ENCODE data around the gene FARS2.
A peak's percentile ranks its signal among the peaks of the same experiment; 100 is the strongest.

Gene FARS2

DNA sequence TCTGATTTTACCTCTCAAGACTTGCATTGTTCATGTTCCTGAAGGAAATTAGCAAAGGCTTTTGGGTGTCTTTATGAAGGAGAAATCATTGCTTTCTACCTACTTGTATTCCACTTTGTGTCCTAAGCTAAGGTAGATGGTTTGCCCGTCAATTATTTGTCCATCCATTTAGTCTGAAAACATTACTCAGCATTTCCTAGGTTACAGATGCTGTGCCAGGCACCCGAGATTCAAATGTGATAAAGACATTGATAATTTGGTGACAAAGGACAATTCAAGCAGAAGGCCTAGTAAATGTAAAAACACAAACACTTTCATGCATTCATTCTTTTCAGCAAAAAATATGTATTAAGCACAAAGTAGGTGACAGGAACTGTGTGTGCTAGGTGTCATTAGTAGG, 251.1 kb downstream of the FARS2 start:
- no peak for DNase-seq

DNA sequence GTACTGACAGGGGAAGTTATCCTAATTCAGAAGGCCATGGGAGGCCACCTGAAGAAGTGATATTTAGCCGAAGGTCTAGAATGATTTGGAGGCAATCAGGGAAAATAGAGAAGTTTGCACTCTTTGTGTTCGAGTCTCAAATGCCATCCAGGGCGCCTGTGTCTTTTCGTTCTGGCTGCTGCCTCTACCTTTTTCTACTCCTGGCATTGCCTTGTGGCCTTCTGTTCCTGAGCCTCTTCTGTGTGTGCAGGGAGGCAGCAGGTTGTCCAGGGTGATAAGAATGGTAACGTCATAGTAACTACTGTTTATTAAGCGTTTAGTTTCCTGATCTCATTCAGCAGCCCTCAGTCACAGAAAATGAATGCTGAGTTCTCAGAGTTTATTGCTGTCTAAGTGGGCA, 252.1 kb downstream of the FARS2 start:
- DNase-seq: peak; percentile 94

DNA sequence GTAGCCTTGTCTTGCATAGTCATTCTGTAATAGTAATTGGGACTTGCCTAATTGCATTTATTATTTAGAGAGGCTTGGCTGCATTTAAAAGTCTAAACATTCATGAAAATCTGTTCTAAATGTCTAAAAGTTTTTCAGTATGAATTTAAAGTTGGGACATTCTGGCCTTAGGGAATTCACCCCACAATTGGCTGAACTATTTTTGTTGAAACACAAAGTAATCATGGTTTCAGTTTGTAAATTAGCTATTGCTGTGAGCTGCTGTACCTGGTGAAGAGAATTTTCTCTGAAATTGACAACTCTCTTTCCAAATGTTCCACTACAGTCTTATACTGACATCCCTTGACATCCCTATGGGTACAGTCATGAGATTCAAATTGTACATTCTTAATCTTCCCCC, 253.0 kb downstream of the FARS2 start:
- DNase-seq: no peak

DNA sequence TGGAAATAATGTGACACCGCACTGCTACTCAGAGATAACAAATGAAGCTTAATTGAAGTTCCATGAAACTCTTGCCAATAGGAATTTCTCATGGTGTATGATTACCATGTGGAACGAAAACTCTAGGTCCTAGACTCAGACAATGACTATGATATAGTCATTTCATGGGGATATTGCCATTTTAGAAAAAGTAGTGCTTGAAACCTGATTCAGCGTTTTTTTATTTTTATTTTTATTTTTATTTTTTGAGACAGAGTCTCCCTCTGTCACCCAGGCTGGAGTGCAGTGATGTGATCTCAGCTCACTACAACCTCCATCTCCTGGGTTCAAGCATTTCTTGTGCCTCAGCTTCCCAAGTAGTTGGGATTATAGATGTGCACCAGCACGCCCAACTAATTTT, 253.9 kb downstream of the FARS2 start:
- DNase-seq: no peak

DNA sequence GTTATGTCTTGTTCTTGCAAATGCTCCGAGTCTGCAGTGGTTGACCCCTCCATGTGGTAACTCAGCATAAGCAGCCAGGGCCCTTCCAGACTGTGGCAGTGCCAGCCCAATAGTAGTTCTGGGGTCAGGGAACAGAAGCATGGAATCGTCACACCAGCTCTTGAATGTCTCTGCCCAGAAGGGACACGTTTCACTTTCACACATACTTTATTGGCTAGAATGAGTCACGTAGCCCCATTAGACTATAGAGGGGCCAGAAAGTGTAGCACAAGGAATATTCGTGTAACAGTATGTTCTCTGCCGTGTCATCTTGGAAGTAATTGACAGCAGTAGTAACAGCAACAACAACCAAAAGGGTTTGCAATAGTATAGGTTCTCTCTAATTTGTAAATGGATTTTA, 254.7 kb downstream of the FARS2 start:
- no peak for DNase-seq

DNA sequence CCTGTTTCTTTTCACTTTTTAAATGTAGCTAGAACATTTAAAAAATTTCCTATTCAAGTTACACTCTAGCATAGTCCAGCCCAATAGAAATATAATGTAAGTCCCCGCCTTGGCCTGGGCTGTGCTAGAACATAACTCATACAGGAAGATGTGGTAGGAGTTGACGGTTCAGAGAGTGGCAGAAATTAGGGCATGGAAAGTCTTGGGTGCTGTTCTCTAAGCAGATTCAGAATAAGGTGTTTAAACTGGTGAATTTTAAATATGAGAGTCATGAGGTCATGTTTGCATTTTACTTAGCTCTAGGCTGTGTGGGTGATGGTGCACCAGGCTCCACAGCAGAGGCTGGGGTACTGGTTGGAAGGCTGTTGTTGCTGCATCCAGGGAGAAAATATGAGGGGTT, 256.5 kb downstream of the FARS2 start:
- no peak for DNase-seq

DNA sequence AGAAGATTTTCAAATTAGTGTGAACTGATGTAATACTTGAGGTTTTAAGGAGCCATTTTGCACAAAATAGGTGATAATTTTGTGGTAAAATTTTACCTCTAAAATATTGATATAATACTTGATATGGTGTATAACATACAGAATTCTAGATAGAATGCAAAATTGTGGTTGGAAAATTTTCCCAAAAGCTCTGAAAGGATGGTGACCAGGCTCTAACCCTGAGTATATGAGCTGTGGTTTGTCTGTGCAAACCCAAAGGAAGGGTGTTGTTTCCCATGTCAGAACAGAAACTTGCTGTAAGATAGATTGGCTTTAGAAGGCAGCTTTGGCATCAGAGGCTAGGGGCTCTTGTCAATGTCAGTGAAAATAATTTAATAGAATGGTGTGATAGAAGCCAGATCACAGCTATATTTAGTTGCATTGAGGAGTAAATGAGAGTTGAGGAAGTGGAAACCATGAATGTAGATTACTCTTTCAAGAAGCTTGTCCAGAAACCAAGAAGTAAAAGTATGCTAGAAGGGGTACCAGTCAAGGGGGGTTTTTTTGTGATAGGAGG, 257.7 kb downstream of the FARS2 start:
- DNase-seq: no peak

DNA sequence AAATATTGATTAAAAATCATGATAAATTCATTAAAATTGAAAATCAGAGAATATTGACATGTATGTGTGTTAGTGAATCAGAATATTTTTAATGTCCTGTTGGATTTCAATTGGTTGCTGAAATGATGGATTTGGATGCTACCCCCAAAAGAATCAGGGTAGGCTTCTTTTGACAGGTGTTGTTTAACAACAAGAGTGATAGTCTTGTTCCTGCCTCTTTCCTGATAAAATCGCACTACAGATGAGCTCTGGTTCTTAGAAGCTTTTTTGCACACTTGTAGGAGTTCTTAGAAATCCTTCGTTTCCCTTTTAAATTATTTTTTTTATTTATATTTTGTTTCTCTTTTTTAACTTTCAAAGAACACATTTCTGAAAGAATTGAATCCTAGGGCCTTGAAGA, 259.5 kb downstream of the FARS2 start:
- no peak for DNase-seq

DNA sequence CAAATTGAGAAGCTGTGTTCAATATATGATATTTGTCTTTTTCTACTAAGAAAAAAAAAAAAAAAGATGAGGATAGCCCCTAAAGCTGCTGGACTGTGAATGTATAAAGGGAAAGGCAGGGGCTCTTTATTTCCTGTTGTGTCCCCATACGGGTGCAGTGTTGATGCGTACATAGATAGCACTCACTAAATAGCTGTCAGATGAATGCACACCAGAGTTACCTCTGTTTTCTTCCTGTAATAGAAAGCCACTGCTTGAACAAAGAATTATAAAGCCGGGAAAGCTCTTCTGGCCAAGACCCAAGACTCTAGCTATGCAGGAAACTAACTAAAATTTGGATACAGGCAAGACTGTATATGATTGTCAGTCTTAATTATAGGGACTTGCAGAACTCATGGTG, 260.0 kb downstream of the FARS2 start:
- peak; percentile 20 for DNase-seq

DNA sequence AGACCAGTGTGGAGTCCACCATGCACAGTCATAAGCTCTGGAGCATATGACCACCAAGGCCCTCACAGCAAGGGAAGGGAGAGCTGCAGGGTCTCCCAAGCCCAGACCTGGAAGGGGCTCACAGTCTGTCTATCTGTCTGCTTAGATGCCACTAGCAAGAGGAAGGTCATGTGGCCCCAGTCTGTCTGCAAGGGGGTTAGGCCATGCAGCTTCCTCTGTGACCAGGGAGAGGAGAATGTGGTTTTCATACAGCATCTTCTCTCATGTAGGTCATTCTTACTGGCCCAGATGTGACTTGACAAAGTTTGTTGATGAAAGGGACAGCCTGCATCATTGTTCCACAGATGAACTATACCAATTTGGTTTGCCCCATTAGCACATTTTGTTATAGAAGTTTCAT, 260.8 kb downstream of the FARS2 start:
- no peak for DNase-seq

DNA sequence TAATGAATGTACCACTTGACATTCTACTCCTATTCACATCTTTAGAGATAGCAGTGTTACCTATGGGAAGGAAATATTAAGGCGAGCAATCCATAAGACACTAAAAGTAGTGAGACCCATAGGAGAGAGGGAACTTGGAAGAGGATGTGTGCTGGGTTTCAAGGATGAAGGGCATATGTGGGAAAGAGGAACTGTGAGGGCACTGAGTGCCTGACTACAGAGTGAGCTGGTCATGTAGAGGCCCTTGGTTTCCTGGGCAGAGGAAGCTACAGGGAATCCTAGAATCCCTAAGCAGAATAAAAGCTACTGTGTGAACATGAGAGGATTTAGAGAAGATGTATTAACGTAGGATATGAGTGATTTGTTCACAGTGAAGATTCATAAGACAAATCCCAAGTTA, 262.8 kb downstream of the FARS2 start:
- DNase-seq: no peak

DNA sequence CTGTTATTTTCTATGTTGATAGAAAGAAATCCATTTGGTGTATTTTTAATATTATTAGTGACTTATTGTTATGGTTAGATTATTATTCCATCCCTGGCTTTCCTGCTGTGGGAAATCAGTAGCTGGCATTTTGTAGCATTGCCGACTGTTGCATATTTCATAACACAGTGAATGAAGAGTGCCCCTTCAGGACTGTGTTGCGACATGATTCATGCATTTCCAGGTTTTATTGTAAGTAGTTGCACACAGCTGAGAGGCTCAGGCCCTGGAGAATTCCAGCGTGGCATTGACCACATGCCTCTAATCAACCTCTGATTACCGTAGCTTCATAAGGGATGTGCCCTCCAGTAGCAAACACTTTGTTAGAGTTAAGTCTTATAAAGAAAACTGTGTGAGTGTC, 263.9 kb downstream of the FARS2 start:
- no peak for DNase-seq

DNA sequence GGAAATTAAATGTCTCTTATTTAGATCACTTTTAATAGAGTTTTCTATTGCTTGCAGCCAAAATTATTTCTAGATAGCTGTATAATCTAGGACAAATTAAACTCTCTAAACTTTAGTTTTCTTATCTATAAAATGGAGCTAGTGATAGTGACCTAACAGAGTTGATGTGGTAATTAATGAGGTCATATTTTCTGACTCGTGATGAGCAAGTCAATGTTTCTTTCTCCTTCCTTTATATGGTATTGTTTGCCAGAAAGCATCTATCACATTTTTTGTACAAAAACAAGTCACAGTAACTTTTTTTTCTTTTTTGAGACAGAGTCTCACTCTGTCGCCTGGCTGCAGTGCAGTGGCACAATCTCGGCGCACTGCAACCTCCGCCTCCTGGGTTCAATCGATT, 267.7 kb downstream of the FARS2 start:
- DNase-seq: no peak

DNA sequence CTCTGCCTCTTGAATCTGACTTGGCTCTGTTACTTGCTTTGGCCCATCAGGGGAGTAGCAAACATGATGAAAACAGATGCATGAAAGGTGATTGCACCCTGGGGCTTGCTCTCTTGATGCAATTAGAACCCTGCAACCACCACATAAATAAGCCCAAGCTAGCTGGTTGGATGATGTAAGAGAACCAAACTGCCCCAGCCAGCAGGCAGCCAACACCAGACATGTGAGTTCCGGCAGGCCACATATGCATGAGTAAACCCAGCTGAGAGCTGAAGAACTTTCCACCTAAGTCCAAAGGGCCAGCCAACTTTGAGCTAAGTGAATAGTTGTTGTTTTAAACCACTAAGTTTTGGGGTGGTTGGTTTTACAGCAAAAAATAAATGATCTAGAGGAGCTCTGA, 268.4 kb downstream of the FARS2 start:
- DNase-seq: no peak

DNA sequence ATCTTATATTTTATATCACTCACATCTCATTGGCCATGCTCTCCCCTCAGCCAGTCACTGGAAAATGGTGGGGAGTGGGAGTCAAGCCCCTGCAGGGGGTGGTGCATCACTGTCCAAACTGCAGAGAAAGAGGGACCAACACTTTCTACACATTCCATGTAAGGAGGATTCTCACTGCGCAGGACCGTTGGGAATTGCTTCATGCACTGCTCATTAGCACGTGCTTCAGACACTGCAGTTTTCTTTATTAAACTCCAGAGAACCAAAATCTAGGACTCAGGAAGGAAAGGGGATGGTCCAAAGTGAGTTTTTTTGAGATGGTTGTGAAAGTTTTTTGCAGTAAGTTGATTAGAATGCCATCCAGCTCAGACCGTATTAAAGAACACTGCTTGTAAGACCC, 269.8 kb downstream of the FARS2 start:
- DNase-seq: no peak

DNA sequence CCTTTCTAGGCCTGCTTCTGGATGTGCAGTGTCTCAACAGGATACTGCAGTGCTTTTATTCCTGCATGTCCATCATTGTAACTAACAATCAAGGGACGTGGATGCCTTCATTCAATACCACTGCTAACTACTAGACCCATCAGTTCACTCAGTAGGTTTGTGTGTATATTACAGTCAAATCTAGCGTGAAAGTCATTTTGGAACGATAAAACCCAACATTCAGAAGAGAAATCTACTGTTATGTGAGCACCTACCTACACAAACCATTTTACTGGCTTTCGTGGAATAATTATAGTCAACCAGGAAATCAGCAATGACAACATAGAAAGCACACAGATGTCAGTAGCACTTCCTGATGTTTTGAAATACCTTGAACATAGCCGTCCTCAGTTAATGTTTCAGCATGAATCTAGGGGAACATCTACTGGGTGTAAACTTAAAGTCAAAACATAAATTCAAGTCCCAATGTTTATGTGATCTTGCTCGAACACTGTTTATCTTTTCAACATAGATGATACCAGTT, 270.6 kb downstream of the FARS2 start:
- DNase-seq: no peak

DNA sequence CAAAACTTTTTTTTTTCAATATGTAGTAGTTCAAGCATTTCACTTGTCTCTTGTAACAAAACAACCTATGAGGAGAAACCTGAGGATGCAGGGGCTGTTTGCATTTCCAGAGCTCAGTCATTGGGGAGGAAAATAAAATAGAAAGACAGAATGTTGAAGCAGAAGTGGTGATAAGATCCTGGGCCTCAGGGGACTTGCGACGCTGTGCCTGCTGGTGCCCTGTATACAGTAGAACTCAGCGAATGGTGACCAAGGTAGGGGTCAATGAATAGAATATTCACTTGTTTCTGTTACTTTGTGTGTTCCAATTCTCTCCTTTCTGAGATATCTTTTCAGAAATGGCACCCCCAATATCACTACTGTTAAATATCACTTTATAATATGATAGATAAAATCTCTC, 271.6 kb downstream of the FARS2 start:
- DNase-seq: no peak

DNA sequence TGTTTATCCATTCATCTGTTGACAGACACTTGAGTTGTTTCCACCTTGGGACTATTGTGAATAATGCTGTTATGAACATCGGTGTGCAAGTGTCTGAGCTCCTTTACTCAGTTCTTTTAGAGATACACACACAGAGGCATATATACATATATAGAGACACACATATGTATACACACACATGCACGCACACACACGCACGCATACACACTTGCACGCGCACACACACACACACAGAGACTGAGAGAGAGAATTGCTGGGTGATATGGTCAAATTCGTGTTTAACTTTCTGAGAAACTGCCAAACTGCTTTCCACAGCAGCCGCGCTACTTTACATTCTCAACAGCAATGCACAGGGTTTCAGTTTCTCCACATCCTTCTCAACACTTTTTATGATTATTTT, 273.3 kb downstream of the FARS2 start:
- DNase-seq: no peak

DNA sequence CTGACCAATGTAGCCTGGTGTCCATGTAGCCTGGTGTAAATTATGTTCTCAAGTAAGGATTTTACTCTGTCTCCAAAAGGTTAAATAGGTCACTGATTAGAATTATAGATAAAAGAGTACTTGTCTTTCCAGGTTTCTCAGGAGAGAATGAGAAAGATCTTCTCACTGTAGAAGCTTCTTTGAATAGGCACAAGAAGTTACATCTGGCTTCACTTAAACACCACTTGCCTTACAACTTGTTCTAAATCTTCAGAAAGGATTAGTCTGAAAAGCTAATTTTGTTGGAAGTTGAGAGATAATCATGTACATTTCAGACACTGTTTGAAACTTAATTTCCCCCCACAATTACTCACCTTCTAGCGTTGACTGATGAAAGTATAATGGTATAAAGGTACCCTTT, 275.3 kb downstream of the FARS2 start:
- DNase-seq: no peak

DNA sequence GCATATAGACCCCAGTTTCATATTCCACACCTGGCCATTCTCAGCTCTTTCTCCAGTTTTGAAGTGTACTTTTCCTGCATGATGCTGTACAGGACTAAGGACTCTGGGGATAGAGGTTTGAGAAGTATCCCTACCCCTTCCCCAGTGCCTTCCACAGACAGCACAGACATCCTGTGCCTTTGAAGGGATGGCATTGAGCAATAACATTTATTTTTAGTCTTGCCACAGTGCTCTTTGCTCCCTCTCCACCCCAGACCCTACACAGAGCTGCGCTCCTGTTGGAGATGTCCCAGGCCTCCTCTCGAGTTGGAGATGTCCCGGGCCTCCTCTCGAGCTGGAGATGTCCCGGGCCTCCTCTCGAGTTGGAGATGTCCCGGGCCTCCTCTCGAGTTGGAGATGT, 275.8 kb downstream of the FARS2 start:
- no peak for DNase-seq

DNA sequence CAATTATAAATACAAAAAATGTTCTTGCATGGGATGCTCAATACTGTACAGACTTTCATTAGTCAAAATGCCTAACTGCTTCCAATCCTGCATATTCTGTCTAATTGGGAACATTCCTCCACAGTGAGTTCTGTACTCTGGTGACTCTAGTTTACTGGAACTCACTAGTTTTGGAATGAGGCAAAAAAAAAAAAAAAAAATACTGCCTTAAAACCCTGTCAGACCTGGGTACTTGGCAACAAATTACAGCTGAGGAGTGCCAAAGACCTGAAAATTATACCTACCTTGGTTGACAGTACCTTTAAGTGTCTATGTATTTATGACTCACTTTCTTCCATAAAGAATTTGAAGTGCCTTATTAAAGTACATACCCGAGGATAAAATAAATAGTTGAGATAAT, 276.7 kb downstream of the FARS2 start:
- no peak for DNase-seq

DNA sequence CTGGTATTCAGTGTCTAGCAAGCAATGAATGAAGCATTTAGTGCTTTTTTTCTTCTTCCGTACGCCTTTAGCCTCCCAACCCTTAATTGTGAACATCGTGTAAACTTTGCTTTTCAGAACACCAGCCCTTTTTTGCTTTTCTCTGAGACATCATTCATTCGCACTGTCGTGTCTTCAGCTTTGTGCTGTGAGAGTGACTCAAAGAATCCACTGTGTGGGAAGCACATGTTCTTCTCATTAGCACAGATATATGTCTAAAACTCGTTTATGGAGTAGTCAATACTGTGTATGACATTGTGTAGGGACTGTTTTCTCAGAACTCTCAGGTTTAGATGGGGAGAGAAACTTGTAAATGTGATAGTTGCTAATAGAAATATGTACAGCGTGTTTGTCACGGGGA, 279.1 kb downstream of the FARS2 start:
- no peak for DNase-seq

DNA sequence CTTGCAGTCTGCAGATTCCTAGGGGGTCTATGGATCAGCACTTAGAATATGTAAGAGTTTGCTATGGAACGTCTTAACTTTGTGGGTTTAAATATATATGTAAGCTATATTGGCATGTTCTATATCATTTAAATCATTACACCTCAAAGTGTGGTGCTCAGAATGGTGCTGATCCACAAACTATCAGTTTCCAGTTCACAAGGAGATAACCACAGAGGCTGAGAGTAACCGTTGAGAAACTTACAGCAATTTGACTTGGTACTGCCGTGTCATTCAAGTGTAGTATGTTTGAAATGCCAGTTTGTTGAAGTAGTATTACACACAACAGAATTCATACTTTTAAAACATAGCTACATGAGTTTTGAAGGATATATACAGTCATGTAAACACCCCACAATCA, 279.7 kb downstream of the FARS2 start:
- no peak for DNase-seq

DNA sequence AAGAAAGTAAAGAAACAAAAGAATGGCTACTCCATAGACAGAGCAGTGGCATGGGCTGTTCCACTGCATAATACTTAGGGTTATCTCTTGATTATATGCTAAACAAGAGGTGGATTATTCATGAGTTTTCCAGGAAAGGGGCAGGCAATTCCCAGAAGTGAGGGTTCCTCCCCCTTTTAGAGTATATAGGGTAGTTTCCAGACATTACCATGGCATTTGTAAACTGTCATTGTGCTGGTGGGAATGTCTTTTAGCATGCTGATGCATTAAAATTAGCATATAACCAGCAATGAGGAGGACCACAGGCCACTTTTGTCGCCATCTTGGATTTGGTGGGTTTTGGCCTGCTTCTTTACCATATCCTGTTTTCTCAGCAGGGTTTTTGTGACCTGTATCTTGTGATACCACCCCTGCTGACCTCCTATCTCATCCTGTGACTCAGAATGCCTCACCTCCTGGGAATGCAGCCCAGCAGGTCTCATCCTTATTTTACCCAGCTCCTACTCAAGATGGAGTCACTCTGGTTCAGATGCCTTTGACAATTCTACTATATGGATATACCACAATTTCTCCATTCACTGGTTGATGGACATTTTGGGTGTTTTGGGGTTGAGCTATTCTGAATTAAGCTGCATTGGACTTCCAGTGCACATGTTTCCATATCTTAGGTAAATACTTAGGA, 280.6 kb downstream of the FARS2 start:
- DNase-seq: no peak

DNA sequence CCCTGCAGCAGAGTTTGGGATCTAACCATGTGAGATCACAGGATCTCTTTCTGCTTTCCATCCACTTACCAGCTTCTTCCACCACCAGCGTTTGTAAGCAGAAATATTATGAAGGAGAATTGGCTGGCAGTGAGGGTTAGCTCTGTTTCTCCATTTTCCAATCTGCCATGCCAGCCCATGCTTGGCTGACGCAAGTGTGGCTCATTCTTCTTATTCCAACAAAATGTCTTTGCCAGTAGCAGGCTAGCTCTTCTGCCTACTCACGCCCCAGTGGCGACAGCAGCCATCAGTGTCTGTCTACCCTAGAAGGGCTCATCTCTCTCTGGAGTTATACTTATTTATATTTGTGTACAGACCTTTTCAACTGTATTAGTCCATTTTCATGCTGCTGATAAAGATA, 286.2 kb downstream of the FARS2 start:
- DNase-seq: no peak

Measured in NCI-H2029 (cell line).